NCI-H2227 treated with DMSO at 0.1 percent for 48 hours (cell line): ENCODE measurements around the gene MSL3.

Source experiments
- DNase-seq: peaks from one replicate; lab custom pipeline; 2025; lab: John Stamatoyannopoulos, UW

The MSL3 gene, protein sequence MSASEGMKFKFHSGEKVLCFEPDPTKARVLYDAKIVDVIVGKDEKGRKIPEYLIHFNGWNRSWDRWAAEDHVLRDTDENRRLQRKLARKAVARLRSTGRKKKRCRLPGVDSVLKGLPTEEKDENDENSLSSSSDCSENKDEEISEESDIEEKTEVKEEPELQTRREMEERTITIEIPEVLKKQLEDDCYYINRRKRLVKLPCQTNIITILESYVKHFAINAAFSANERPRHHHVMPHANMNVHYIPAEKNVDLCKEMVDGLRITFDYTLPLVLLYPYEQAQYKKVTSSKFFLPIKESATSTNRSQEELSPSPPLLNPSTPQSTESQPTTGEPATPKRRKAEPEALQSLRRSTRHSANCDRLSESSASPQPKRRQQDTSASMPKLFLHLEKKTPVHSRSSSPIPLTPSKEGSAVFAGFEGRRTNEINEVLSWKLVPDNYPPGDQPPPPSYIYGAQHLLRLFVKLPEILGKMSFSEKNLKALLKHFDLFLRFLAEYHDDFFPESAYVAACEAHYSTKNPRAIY

DNA sequence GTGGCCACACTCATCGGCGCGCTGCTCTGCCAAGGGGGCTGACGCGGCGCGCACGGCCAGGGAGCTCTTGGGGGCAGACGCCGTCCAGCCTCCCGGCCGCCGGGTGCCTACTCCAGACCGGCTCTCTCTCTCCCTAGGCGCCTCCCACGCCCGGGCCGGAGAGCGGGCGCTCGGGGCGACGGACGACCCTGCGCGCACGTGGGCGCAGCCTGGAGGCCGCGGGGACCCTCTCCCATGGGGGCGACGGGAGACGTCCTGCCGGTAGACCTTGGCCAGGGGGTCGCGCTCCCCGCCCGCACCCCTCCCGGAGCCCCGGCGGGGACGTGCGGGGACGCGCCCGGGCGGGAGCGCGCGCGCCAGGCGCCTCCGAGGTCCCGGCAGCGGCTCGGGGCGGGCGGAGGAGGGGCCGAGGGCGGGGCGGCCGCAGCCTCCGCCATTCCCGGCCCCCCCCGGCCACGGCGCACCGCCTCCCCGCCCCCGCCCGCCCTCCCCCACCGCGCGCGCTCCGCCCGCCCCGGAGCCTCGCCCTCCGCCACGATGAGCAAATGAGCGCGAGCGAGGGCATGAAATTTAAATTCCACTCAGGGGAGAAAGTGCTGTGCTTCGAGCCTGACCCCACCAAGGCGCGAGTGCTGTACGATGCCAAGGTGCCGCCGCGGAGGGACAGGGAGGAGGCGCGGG, at the start of gene MSL3:
TSS of gene MSL3 (plus strand) at position 519 of the 681 bp plus-strand sequence. CDS start at position 546, 27 bp downstream.
- DNase-seq: peak; percentile 48

GRCh38 chrX:11722304-11722703, 35.7 kb upstream of the MSL3 start:
- no peak for DNase-seq

GRCh38 chrX:11724122-11725017, 33.7 kb upstream of the MSL3 start:
- peak; percentile 28 for DNase-seq

- DNase-seq: no peak
These were observed 32.2 kb upstream of the MSL3 start for GRCh38 chrX:11725631-11726442.

DNA sequence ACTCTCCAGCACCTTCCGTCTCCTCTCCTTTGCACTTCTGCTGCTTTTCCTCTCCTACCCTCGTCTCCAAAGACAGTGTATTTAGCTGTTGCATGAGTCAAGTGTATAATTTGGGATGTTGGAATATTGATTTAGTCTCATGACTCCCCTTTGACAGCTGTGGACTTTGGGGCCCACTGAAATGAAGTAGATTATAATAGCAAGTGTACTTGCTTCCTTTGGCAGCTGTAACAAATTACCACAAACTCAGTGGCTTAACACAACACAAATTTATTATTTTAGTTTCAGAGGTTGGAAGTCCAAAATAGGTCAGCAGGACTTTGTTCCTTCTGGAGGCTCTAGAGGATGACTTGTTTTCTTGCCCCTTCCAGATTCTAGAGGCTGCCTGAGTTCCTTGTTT, 29.5 kb upstream of the MSL3 start:
- DNase-seq: no peak

- DNase-seq: no peak
These were observed 24.4 kb upstream of the MSL3 start for GRCh38 chrX:11733614-11734013.

GRCh38 chrX:11739776-11740175, 18.3 kb upstream of the MSL3 start:
- DNase-seq: no peak

DNA sequence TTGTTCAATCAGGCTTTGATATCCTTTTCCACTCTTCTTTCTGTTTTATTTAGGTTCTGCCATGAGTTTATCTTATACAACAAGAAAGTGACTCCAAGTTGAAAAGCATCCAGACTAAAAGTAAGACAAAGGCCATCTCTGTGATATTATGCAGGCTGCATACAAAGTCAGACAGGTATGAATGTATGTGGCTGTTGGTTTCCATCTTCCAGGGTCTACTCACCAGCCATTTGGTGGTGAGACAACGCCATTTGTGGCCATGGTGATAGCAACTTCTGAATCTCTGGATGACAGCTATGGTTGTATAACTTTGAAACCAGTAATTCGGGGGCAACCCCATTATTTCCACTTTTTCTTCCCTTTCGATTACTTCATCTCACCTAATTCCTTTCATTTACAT, 17.2 kb upstream of the MSL3 start:
- no peak for DNase-seq

GRCh38 chrX:11741574-11741973, 16.5 kb upstream of the MSL3 start:
- no peak for DNase-seq

DNA sequence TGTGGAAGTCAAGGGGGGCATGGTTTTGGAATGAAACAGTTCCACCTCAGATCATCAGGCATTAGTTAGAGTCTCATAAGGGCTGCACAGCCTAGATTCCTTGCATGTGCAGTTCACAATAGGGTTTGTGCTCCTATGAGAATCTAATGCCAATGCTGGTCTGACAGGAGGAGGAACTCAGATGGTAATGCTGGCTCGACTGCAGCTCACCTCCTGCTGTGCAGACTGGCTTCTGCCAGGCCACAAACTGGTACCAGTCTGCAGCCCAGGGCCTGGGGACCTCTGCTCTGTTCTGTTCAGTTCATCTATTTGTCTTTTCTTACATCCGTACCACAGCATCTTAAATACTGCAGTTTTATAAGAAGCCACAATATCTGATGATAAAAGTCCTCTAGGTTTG, 12.2 kb upstream of the MSL3 start:
- no peak for DNase-seq

DNA sequence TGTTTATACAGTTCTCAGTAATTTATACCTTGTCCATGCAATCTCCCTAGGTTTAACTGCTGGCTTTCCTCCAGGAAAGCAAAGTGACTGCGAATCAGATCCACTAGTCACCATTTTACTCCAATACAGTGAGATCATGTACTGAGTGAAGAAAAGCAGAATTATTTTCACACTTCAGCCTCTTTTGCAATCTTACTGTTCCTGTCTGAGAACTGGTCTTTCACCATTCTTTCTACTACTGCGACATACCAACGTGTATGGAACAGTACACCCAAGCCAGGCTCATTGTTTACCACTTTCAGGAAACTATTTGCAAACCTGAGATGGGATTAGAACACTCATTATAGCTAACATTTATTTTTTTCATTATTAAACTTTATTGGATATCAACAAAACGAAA, 8.0 kb upstream of the MSL3 start:
- no peak for DNase-seq

- DNase-seq: no peak
These were observed 7.3 kb upstream of the MSL3 start for GRCh38 chrX:11750694-11751093.

GRCh38 chrX:11751261-11751660, 6.8 kb upstream of the MSL3 start:
- no peak for DNase-seq

DNA sequence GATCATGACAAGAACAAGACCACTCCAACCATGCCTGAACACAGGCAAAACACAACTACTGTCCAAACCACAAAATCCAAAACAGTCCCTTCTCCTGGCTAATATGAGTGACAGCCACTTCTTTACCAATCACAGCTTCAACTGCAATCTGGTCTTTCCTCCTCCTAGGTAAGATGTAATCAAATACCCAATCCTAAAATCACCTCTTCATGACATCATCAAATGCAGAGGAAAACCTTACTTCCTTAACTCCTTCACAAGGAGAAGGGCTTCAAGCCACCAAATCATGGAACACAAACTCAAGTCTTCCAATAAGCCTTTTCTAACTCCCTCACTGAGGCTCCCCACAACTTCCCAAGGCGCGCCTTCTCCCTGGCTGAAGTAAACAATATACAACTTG, 4.4 kb upstream of the MSL3 start:
- no peak for DNase-seq

GRCh38 chrX:11754958-11755645, 2.9 kb upstream of the MSL3 start:
- DNase-seq: peak; percentile 3

DNA sequence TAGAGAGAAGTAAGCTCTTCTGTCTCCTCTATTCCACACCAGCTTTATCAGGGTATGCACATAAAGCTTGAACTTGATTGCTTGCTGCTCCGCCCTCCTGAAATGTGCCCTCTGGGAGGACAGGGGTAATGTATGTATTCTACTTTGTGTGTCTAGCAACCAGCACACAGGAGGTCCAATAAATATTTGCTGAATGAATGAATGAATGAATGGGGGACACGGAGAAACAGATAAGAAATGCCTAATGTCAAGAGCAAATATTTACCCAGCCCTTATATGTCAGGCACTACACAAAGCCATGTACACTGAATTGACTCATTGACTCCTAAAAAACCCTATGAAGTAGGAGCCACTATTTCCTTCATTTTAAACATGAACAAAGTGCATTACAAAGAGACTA, 2.3 kb upstream of the MSL3 start:
- no peak for DNase-seq

- no peak for DNase-seq
These were observed 1.4 kb upstream of the MSL3 start for GRCh38 chrX:11756354-11757318.

DNA sequence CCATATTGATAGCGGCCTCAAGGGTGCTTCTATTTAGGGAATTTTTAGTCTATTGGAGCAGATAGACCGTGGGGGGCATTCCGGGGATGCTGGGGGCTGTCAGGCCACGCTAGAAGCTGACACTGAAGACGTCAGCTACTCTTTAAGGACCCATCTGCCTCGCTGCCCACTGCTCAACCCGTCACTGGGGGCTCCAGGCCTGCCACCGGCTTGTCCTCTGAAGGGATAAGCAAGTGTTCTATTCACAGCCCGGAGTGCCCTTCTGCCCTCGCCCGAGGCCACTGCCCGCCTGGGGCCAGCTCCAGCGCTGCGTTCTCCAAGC, 679 bp upstream of the MSL3 start:
- DNase-seq: peak; percentile 36

GRCh38 chrX:11758400-11759171, 549 bp downstream of the MSL3 start:
- peak; percentile 79 for DNase-seq
